Endothelial cell of umbilical vein (primary cell): ENCODE results near the gene NR6A1. TPM values are rescaled to one million over a fixed set of nuclear protein-coding genes. Genes with fewer than 3 reads are reported as not detected.

Experiments used
- BruUV-seq: library from RNA; stranded (reverse); fragments of 400-500 nt; replicated peaks from 2 replicates; lab custom pipeline; 2021; lab: Mats Ljungman, UMichigan
- CTCF ChIA-PET: fragments of 300-600, 350-600 bp; sonication (Branson Sonifier 250); formaldehyde crosslinking; loops from one replicate; lab custom pipeline; 2021; ENCODE audit warnings: antibody characterized with exemption, inconsistent platforms; lab: Charles Lee
- POLR2A ChIA-PET: fragments of 300-600, 350-600 bp; sonication (Branson Sonifier 250); formaldehyde crosslinking; loops from one replicate; lab custom pipeline; 2021; ENCODE audit warnings: antibody characterized with exemption, inconsistent platforms; lab: Charles Lee
- DNase-seq: peaks from one replicate; pipeline ENCODE4 v3.0.0-alpha.2; 2011; ENCODE audit warnings: low read depth, low spot score
- FAIRE-seq: peaks from 2 replicates; lab custom pipeline; 2011; peaks lifted over from hg19 to GRCh38; lab: Jason Lieb, UNC
- H2AFZ ChIP-seq: 2 replicates; pipeline ENCODE4 v1.6.0; 2012; ENCODE audit warnings: low read depth, low read length, control low read depth, inconsistent platforms
- H3K27ac ChIP-seq: 2 replicates; pipeline ENCODE4 v1.5.1; 2011; ENCODE audit warnings: low read depth, mild to moderate bottlenecking, control low read depth, low read length, moderate library complexity; ENCODE audit not compliant: insufficient read depth
- H3K27me3 ChIP-seq, 2 experiments: 2 replicates each; pipeline versions ENCODE4 v1.6.0 to v1.6.1; 2011; ENCODE audit warnings: low read length in 2 of 2, mixed read lengths in 1 of 2; ENCODE audit not compliant: control insufficient read depth in 2 of 2, insufficient read depth in 2 of 2
- H3K36me3 ChIP-seq, 2 experiments: 2 replicates in 1 of 2; 3 replicates in 1 of 2; pipeline ENCODE4 v1.5.1; 2011; ENCODE audit warnings: low read length in 2 of 2, mild to moderate bottlenecking in 1 of 2, moderate library complexity in 1 of 2; ENCODE audit not compliant: control insufficient read depth in 2 of 2, insufficient read depth in 2 of 2; ENCODE audit errors: extremely low read depth in 1 of 2
- H3K4me1 ChIP-seq: 3 replicates; pipeline ENCODE4 v1.5.1; 2011; ENCODE audit warnings: mild to moderate bottlenecking, low read length; ENCODE audit not compliant: control insufficient read depth, insufficient read depth; ENCODE audit errors: extremely low read depth
- H3K4me2 ChIP-seq: 2 replicates; pipeline ENCODE4 v1.6.1; 2011; ENCODE audit warnings: low read length, control low read depth, mixed read lengths; ENCODE audit not compliant: insufficient read depth
- H3K4me3 ChIP-seq, 3 experiments: fragments of 200-600 bp in 1 of 3; sonication (generic), shearing (Covaris generic) in 1 of 3; replicated peaks in 1 of 3; 2 replicates each; pipeline ENCODE4 v1.5.1; 2011 to 2016; ENCODE audit warnings: control low read depth in 3 of 3, low read length in 3 of 3, mild to moderate bottlenecking in 2 of 3, inconsistent platforms in 1 of 3, low read depth in 1 of 3, moderate library complexity in 1 of 3; ENCODE audit not compliant: insufficient read depth in 1 of 3
- H3K79me2 ChIP-seq: 2 replicates; pipeline ENCODE4 v1.6.0; 2012; ENCODE audit warnings: low read length, inconsistent platforms; ENCODE audit not compliant: control insufficient read depth, insufficient read depth
- H3K9ac ChIP-seq: replicated peaks from 2 replicates; pipeline ENCODE3; 2011; ENCODE audit warnings: low read length, control low read depth; ENCODE audit not compliant: insufficient read depth; ENCODE audit errors: extremely low read depth
- H3K9me1 ChIP-seq: replicated peaks from 3 replicates; pipeline ENCODE4 v1.6.0; 2011; ENCODE audit warnings: mild to moderate bottlenecking, low read length; ENCODE audit not compliant: control insufficient read depth, insufficient read depth; ENCODE audit errors: extremely low read depth
- H3K9me3 ChIP-seq: replicated peaks from 2 replicates; pipeline ENCODE4 v1.5.1; 2012; ENCODE audit warnings: low read length, inconsistent platforms; ENCODE audit not compliant: control insufficient read depth, insufficient read depth
- H4K20me1 ChIP-seq: replicated peaks from 2 replicates; pipeline ENCODE3; 2011; ENCODE audit warnings: mild to moderate bottlenecking, low read length; ENCODE audit not compliant: control insufficient read depth, insufficient read depth; ENCODE audit errors: extremely low read depth
- CTCF ChIP-seq, 2 donors: IDR thresholded peaks; 1 replicate in 1 of 2; 2 replicates in 1 of 2; pipeline ENCODE4 v1.5.1; 2011; ENCODE audit warnings: low read length in 2 of 2, mild to moderate bottlenecking in 2 of 2, moderate library complexity in 2 of 2, control low read depth in 1 of 2, inconsistent platforms in 1 of 2, low read depth in 1 of 2; ENCODE audit not compliant: insufficient read depth in 1 of 2; ENCODE audit errors: extremely low read depth in 1 of 2
- EZH2 ChIP-seq: IDR thresholded peaks from 2 replicates; pipeline ENCODE4 v1.6.1; 2012; ENCODE audit warnings: borderline replicate concordance, low read depth, mild to moderate bottlenecking, moderate library complexity, low read length, inconsistent platforms; ENCODE audit not compliant: severe bottlenecking
- FOS ChIP-seq: IDR thresholded peaks from 2 replicates; pipeline ENCODE4 v1.6.1; 2011; ENCODE audit warnings: mild to moderate bottlenecking, low read length, moderate library complexity, borderline replicate concordance; ENCODE audit not compliant: insufficient read depth
- GATA2 ChIP-seq: IDR thresholded peaks from 2 replicates; pipeline ENCODE4 v1.7.0; 2011; ENCODE audit warnings: low read depth, mild to moderate bottlenecking, moderate library complexity, mixed read lengths, low read length; ENCODE audit not compliant: insufficient read length, insufficient read depth
- JUN ChIP-seq: IDR thresholded peaks from 2 replicates; pipeline ENCODE4 v1.6.1; 2011; ENCODE audit warnings: borderline replicate concordance, low read depth; ENCODE audit not compliant: insufficient read length, insufficient read depth
- MAX ChIP-seq: IDR thresholded peaks from 2 replicates; pipeline ENCODE4 v1.6.1; 2011; ENCODE audit not compliant: insufficient read depth, insufficient read length
- POLR2A ChIP-seq: IDR thresholded peaks from 2 replicates; pipeline ENCODE4 v1.6.1; 2012; ENCODE audit warnings: low read depth, mild to moderate bottlenecking, control low read depth, low read length
- POLR2AphosphoS5 ChIP-seq: IDR thresholded peaks from 2 replicates; pipeline ENCODE4 v1.6.1; 2012; ENCODE audit warnings: low read depth, mild to moderate bottlenecking, control low read depth, low read length, moderate library complexity; ENCODE audit not compliant: insufficient read depth
- dilution Hi-C: fragments of 300-500 bp; cut with MboI; formaldehyde crosslinking; loops from one replicate; pipeline ENCODE4 v1.15.0; 2019; ENCODE audit warnings: low sequenced_read_pairs; ENCODE audit not compliant: extremely low pct_ligation_motif_present
- intact Hi-C: fragments of 100-400 bp; cut with micrococcal nuclease; formaldehyde crosslinking; loops from one replicate; pipeline ENCODE4 v1.10.0; 2022
- polyA plus RNA-seq, 4 experiments: library from polyadenylated mRNA; depleted of rRNA in 3 of 4; stranded (reverse) in 3 of 4; unstranded in 1 of 4; fragments of >200 nt; gene quantifications; 2 replicates each; pipeline versions ENCODE4 v1.2.1 to v1.2.3, GENCODE V29; 2011 to 2012; ENCODE audit warnings: missing spikeins in 1 of 4
- total RNA-seq: library from RNA; stranded (reverse); gene quantifications from 2 replicates; pipeline ENCODE4 v1.2.3, GENCODE V29; 2021

The NR6A1 gene
- total and polyA plus RNA-seq, 2 donors (not counting 3 experiments of a cell fraction or from before 2014, with no cell fraction given) = 0.17 to 1.2 TPM

DNA sequence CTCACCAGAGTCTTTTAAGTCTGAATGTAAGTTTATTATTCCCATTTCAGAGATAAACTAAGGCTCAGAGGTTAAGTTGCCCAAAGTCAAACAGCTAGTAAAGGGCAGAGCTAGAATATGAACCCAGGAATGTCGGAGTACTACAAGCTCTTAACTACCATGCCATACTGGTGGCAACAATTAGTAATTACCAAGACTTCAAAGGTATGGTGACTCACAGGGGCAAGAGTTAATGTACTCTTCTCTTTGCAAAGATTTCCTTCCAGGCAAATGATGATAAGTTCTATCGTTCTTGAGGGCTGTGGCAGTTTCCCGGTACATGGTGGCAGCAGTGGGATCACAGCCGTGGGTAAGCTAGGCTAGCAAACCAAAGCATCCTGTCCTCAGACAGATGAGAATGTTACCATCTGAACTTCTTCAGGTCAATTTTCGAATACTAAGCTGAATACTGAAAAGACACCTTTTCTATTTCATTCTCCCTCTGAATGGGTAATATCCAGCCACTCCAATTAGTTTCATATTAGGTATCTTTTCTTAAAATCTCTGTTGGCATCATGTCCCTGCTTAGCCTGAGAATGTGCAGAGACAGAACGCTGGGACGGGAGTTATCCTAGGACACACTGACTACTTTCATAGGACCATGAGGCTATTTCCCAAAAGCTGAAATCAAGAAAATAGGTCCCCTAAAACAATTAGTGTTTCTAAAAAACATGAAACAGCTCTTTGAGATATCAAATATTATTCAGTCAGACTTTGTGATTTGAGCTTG lies 147.0 kb downstream of the NR6A1 start:
- intact Hi-C loops (no loop called here), dilution Hi-C loops (no loop called here)
- Histone ChIP-seq H2AFZ (no peak overlapping the region), H3K4me2 (no peak overlapping the region), H3K79me2 (no peaks in the 10 kb centered on the region), H3K27ac (no peak overlapping the region), H3K9me1 (no peaks in the 10 kb centered on the region), H3K9ac (no peak overlapping the region), H3K27me3 (peaks cover 0 to 4% of the 10 kb centered on the region in 2 experiments), H3K4me3 (no peak overlapping the region), H4K20me1 (no peaks in the 10 kb centered on the region), H3K36me3 (no peaks in the 10 kb centered on the region), H3K9me3 (no peaks in the 10 kb centered on the region), H3K4me1 (no peaks in the 10 kb centered on the region)
- TF ChIP-seq FOS (no peak), POLR2AphosphoS5 (no peak), GATA2 (no peak), EZH2 (no peak), POLR2A (no peak), JUN (no peak), CTCF (IDR thresholded peaks at IDR 0.05; ENCODE audit: extremely low read depth in 1 of 2, insufficient read depth in 1 of 2, low read depth in 1 of 2, low read length in 2 of 2) (no peak), MAX (no peak)
- POLR2A ChIA-PET = interaction anchor here (0.5 kb wide), 1 partner anchor 121 kb away, joined by 3 read pairs; no protein-coding TSS in a partner anchor
- no TSS peak for BruUV-seq
- DNase-seq (no peak), FAIRE-seq (no peak)
- CTCF ChIA-PET = interaction anchor here (1.5 to 2.9 kb wide), 5 partner anchors 8 to 88 kb away, joined by 5 to 9 read pairs (median 7); no protein-coding TSS in a partner anchor
